ENCODE results near the gene MMP28.

DNA sequence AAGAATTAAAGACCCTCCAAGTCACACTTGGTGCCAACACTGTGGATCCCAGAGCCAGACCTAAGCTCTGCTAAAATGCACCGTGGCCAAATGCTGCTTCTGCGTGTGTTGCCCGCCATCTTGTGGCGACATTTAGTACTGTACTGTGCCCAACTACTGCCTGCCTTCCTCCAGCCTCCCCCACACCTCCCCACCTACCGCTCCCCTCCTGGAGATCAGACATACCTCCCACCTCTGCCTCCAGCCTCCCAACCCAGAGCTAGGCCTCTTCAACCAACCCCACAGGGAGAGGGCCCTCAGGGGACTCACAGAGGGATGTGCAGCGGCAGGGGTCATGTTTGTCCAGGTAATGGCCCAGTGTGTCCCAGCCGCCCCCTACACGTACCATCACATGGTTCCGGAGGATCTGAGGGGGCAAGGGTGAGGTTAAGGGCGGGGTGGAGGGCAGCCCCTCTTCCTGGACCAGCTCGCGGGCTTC lies 47.9 kb downstream of the MMP28 start:
- TF ChIP-seq, protein P1, sequence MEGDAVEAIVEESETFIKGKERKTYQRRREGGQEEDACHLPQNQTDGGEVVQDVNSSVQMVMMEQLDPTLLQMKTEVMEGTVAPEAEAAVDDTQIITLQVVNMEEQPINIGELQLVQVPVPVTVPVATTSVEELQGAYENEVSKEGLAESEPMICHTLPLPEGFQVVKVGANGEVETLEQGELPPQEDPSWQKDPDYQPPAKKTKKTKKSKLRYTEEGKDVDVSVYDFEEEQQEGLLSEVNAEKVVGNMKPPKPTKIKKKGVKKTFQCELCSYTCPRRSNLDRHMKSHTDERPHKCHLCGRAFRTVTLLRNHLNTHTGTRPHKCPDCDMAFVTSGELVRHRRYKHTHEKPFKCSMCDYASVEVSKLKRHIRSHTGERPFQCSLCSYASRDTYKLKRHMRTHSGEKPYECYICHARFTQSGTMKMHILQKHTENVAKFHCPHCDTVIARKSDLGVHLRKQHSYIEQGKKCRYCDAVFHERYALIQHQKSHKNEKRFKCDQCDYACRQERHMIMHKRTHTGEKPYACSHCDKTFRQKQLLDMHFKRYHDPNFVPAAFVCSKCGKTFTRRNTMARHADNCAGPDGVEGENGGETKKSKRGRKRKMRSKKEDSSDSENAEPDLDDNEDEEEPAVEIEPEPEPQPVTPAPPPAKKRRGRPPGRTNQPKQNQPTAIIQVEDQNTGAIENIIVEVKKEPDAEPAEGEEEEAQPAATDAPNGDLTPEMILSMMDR (IDR thresholded peaks at IDR 0.05): peak; percentile 83 to 98 (median 90)
- no peak for TF ChIP-seq POLR2A (IDR thresholded peaks at IDR 0.05)

All from body of pancreas (tissue), 4 donors.